Stomach (tissue), 9 donors: ENCODE data around the gene IPO11. TPM values are rescaled to one million over a fixed set of nuclear protein-coding genes. Genes with fewer than 3 reads are reported as not detected.

Experiments used
- DNase-seq, 2 donors: peaks; one replicate each; pipeline versions ENCODE4 v3.0.0 to v3.0.0-alpha.2; 2013 to 2019
- H3K27ac ChIP-seq, 5 donors: fragments of 200-600 bp in 4 of 5; sonication (generic) in 4 of 5; one replicate each; pipeline ENCODE4 v1.5.1; 2013 to 2019; ENCODE audit warnings: mild to moderate bottlenecking in 1 of 5, moderate library complexity in 1 of 5
- H3K27me3 ChIP-seq, 3 donors: fragments of 200-600 bp; sonication (generic); one replicate each; pipeline ENCODE4 v1.5.1; 2017 to 2019; ENCODE audit warnings: mixed run types in 1 of 3
- H3K36me3 ChIP-seq, 4 donors: fragments of 200-600 bp; sonication (generic); 1 replicate in 3 of 4; 2 replicates in 1 of 4; pipeline ENCODE4 v1.5.1; 2016 to 2019
- H3K4me1 ChIP-seq, 4 donors: fragments of 200-600 bp; sonication (generic); one replicate each; pipeline ENCODE4 v1.5.1; 2016 to 2019
- H3K4me3 ChIP-seq, 4 donors: fragments of 200-600 bp; sonication (generic) in 3 of 4; one replicate each; pipeline ENCODE4 v1.5.1; 2016 to 2019; ENCODE audit warnings: mild to moderate bottlenecking in 1 of 4
- H3K9me3 ChIP-seq, 4 donors: fragments of 200-600 bp; sonication (generic); one replicate each; pipeline ENCODE4 v1.5.1; 2016 to 2019
- EP300 ChIP-seq: sonication (generic); formaldehyde crosslinking; IDR thresholded peaks from one replicate; pipeline ENCODE4 v1.6.1; 2017; ENCODE audit warnings: antibody characterized with exemption
- POLR2A ChIP-seq, 4 donors: fragments of 450-650 bp; IDR thresholded peaks; one replicate each; pipeline ENCODE4 v1.6.1; 2016; ENCODE audit warnings: antibody characterized with exemption in 4 of 4, control low read depth in 2 of 4, mild to moderate bottlenecking in 1 of 4, moderate library complexity in 1 of 4
- POLR2AphosphoS5 ChIP-seq, 3 donors: sonication (generic); formaldehyde crosslinking; IDR thresholded peaks; one replicate each; pipeline ENCODE4 v1.6.1; 2016; ENCODE audit warnings: antibody characterized with exemption in 3 of 3
- WGBS, 5 donors: extraction: QIAGEN DNeasy Blood & Tissue Kit in 3 of 5; methylation state at CpG; one replicate each; pipeline versions ENCODE4 v1.1.5 to v1.1.7; 2013 to 2018; 5-methylcytosine and 5-hydroxymethylcytosine counted together
- intact Hi-C: fragments of 100-400 bp; cut with DNase I; formaldehyde crosslinking; loops from one replicate; pipeline ENCODE4 v1.15.1; 2023; ENCODE audit warnings: low total_unique reads
- polyA plus RNA-seq, 3 donors: library from polyadenylated mRNA; stranded (reverse); fragments of 200-250 nt; gene quantifications; one replicate each; pipeline ENCODE4 v1.2.3, GENCODE V29; 2013
- total RNA-seq, 5 donors: library from RNA; depleted of rRNA; stranded (reverse); fragments of >200 nt; gene quantifications; one replicate each; pipeline versions ENCODE4 v1.1.0 to v1.2.3, GENCODE V29; 2014 to 2016
- TF ChIP-seq, protein P1 (sequence below), 7 experiments: fragments of 450-650 bp in 4 of 7; fragments of 200-600 bp in 3 of 7; sonication (generic) in 3 of 7; IDR thresholded peaks; one replicate each; pipeline ENCODE4 v1.5.1; 2016 to 2019; ENCODE audit warnings: antibody characterized with exemption in 7 of 7, control low read depth in 2 of 7, mild to moderate bottlenecking in 1 of 7
- donor health status: healthy with polysubstance abuse.
- donor health status: Bipolar disorder and iron deficiency.
- donor health status: healthy.

The IPO11 gene
- total and polyA plus RNA-seq, 8 donors = 8.0 to 37.5 (median 9.8) TPM

DNA sequence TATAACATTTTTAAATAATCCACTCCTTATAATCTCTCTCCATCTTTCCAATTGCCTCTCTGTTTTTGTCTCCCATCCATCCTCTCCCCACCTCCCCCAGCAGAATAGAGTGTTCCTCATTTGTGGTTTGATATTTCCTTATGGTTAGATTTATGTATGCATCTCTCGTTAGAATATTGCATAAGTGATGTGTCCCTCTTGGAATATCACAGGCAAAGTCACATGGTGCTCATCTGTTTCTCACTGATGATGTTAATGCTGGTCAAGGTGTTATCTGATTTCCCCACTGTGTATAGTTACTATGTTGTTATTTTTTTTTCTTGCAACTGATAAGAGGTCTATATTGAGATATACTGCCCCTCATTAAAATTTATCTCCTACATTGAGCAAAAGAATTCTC lies 162.9 kb downstream of the IPO11 start:
- Histone ChIP-seq H3K27ac (no peak overlapping the region), H3K4me3 (no peak overlapping the region), H3K27me3 (no peaks in the 10 kb centered on the region), H3K4me1 (no peaks in the 10 kb centered on the region), H3K9me3 (no peaks in the 10 kb centered on the region), H3K36me3 (peaks cover 0 to 8% (median 2%) of the 10 kb centered on the region in 4 donors)
- DNase-seq = no peak
- no peak for TF ChIP-seq POLR2AphosphoS5 (IDR thresholded peaks at IDR 0.05)
- TF ChIP-seq POLR2A (IDR thresholded peaks at IDR 0.05) = no peak
- TF ChIP-seq, protein P1, sequence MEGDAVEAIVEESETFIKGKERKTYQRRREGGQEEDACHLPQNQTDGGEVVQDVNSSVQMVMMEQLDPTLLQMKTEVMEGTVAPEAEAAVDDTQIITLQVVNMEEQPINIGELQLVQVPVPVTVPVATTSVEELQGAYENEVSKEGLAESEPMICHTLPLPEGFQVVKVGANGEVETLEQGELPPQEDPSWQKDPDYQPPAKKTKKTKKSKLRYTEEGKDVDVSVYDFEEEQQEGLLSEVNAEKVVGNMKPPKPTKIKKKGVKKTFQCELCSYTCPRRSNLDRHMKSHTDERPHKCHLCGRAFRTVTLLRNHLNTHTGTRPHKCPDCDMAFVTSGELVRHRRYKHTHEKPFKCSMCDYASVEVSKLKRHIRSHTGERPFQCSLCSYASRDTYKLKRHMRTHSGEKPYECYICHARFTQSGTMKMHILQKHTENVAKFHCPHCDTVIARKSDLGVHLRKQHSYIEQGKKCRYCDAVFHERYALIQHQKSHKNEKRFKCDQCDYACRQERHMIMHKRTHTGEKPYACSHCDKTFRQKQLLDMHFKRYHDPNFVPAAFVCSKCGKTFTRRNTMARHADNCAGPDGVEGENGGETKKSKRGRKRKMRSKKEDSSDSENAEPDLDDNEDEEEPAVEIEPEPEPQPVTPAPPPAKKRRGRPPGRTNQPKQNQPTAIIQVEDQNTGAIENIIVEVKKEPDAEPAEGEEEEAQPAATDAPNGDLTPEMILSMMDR (IDR thresholded peaks at IDR 0.05) = no peak
- TF ChIP-seq EP300 = no peak
- 81 to 88% (median 84%) methylated on average over 1 of the region's 1 CpG for WGBS, 5 donors
- intact Hi-C loops = no loop called here

DNA sequence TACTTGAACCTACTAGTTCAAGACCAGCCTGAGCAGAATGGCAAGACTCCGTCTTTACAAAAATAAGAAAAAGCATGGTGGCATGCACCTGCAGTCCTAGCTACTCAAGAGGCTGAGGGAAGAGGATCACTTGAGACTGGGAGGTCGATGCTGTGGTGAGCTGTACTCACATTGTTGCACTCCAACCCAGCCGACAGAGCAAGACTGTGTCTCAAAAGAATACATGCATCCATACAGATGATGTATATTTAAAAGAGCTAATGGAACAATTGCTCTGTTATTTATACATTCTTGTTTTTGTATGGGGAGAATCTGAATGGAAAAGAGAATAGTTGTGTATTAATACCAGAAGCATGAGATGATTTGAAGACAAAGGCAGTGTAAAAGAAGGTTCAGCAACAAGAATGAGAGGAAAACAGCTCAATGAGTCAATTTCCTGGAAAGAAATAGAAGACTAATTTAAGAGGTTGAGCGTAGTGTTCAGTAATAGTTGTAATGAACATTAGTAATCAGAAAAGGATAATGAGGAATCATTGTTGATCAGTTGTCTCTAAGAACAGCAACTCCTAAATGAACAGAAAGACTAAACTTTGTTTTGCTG lies 164.1 kb downstream of the IPO11 start:
- WGBS, 5 donors = 84 to 90% (median 89%) methylated on average over 4 of the region's 4 CpGs
- TF ChIP-seq POLR2AphosphoS5 (IDR thresholded peaks at IDR 0.05) (no peak), EP300 (no peak), POLR2A (IDR thresholded peaks at IDR 0.05) (no peak)
- TF ChIP-seq, protein P1 (IDR thresholded peaks at IDR 0.05) = no peak
- H3K36me3 ChIP-seq = peaks cover 0 to 11% (median 3%) of the 10 kb centered on the region in 4 donors
- intact Hi-C loops = no loop called here
- H3K4me3 ChIP-seq = no peak overlapping the region
- DNase-seq = no peak
- H3K27ac ChIP-seq = no peak overlapping the region
- H3K4me1 ChIP-seq = no peaks in the 10 kb centered on the region
- H3K27me3 ChIP-seq = no peaks in the 10 kb centered on the region
- no peaks in the 10 kb centered on the region for H3K9me3 ChIP-seq

DNA sequence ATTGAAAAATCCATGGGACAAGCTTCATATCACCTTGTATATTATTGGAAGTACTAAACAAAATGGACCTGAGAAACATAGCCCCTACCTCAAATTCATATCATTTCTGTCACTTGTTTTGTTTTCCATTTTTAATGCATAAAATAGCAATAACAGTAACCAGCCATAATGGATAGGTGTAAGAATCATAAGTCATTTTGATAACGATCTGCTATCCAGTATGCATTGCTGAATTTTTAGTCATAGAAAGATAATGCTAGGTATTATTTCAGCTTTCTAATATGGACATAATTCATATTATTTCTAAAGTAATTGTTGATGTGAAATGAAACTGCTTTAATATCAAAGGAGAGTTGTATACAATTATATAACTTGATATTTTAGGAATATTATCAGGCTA lies 164.9 kb downstream of the IPO11 start:
- WGBS, 5 donors = 94 to 99% (median 95%) methylated on average over 1 of the region's 1 CpG
- no peaks in the 10 kb centered on the region for H3K4me1 ChIP-seq
- no peak overlapping the region for H3K4me3 ChIP-seq
- H3K36me3 ChIP-seq = peaks cover 0 to 11% (median 5%) of the 10 kb centered on the region in 4 donors
- no peak for TF ChIP-seq POLR2A (IDR thresholded peaks at IDR 0.05)
- TF ChIP-seq, protein P1 (IDR thresholded peaks at IDR 0.05) = no peak
- no peak for TF ChIP-seq EP300
- no peak for TF ChIP-seq POLR2AphosphoS5 (IDR thresholded peaks at IDR 0.05)
- H3K27ac ChIP-seq = no peak overlapping the region
- no peaks in the 10 kb centered on the region for H3K9me3 ChIP-seq
- DNase-seq = no peak
- no peaks in the 10 kb centered on the region for H3K27me3 ChIP-seq
- intact Hi-C loops = no loop called here

DNA sequence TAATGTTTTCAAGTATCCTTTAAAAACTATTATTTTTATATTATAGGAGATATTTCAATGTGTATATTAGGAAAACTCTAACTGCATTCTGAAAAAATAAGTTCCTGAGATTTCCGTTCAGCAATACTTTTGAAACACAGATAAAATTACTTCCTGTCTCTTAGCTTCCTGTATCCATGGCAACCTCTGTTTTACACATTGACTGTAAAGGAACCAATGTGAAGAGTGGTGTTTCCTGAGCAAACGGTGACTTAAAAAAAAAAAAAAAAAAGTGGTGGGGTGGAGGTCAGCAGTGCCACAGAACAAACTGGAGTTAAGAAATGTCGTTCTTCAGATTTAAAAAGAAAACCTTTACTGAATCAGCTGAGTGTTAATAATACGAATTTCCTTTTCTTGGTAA lies 166.0 kb downstream of the IPO11 start, which contains the start of gene LRRC70:
Gene LRRC70 (plus strand): TSS at position 280 of the 400 bp plus-strand sequence. CDS start 620 bp downstream, outside the sequence.
- peaks cover 0 to 11% (median 5%) of the 10 kb centered on the region in 4 donors for H3K36me3 ChIP-seq
- no peaks in the 10 kb centered on the region for H3K4me1 ChIP-seq
- intact Hi-C loops = no loop called here
- no peaks in the 10 kb centered on the region for H3K9me3 ChIP-seq
- peak within 1 kb of the TSS in 1 of 4 donors; percentile 2 for H3K4me3 ChIP-seq
- WGBS, 5 donors = 48 to 56% (median 53%) methylated on average over 4 of the region's 4 CpGs
- H3K27me3 ChIP-seq = no peaks in the 10 kb centered on the region
- TF ChIP-seq, protein P1 (IDR thresholded peaks at IDR 0.05) = no peak
- TF ChIP-seq POLR2A (IDR thresholded peaks at IDR 0.05) = no peak
- no peak for TF ChIP-seq POLR2AphosphoS5 (IDR thresholded peaks at IDR 0.05)
- TF ChIP-seq EP300 = no peak
- no peak within 1 kb of the TSS for H3K27ac ChIP-seq
- peak in 1 of 2 donors; percentile 79 for DNase-seq
